Loucy (cell line): ENCODE data around the gene CNTF.

Experiments used
- H2AFZ ChIP-seq: fragments of 200-600 bp; sonication (generic); 2 replicates; pipeline ENCODE4 v1.6.0; 2016; ENCODE audit warnings: antibody characterized with exemption, mild to moderate bottlenecking, low read length, moderate library complexity
- H3F3A ChIP-seq: fragments of 200-600 bp; 2 replicates; pipeline ENCODE4 v1.6.0; 2016; ENCODE audit warnings: antibody characterized with exemption, low read depth, mild to moderate bottlenecking
- H3K27me3 ChIP-seq: fragments of 200-600 bp; sonication (generic); 2 replicates; pipeline ENCODE4 v1.6.1; 2014; ENCODE audit warnings: low read length, mild to moderate bottlenecking; ENCODE audit not compliant: insufficient read depth, poor library complexity, severe bottlenecking
- H3K36me3 ChIP-seq: fragments of 200-600 bp; sonication (generic); 2 replicates; pipeline ENCODE4 v1.6.1; 2016; ENCODE audit warnings: low read length; ENCODE audit not compliant: insufficient read depth
- H3K4me1 ChIP-seq: fragments of 200-600 bp; sonication (generic); 2 replicates; pipeline ENCODE4 v1.5.1; 2014; ENCODE audit warnings: low read length, mild to moderate bottlenecking; ENCODE audit not compliant: insufficient read depth, poor library complexity, severe bottlenecking
- H3K4me2 ChIP-seq: fragments of 200-600 bp; sonication (generic); 2 replicates; pipeline ENCODE4 v1.6.0; 2014; ENCODE audit warnings: antibody characterized with exemption, low read length, low read depth, mild to moderate bottlenecking; ENCODE audit not compliant: poor library complexity, severe bottlenecking
- H3K4me3 ChIP-seq: fragments of 200-600 bp; sonication (generic); 2 replicates; pipeline ENCODE4 v1.5.1; 2014; ENCODE audit warnings: low read length, mild to moderate bottlenecking, mixed read lengths; ENCODE audit not compliant: poor library complexity, severe bottlenecking
- H3K79me2 ChIP-seq: fragments of 200-600 bp; sonication (generic); 2 replicates; pipeline ENCODE4 v1.6.1; 2014; ENCODE audit warnings: low read length; ENCODE audit not compliant: insufficient read depth
- H3K9ac ChIP-seq: fragments of 200-600 bp; sonication (generic); 2 replicates; pipeline ENCODE4 v1.6.0; 2014; ENCODE audit warnings: mild to moderate bottlenecking, low read depth, low read length, moderate library complexity; ENCODE audit not compliant: poor library complexity, severe bottlenecking
- H3K9me2 ChIP-seq: fragments of 200-600 bp; sonication (generic); replicated peaks from 2 replicates; pipeline ENCODE4 v1.6.1; 2016; ENCODE audit warnings: low read depth, low read length, mixed read lengths
- H3K9me3 ChIP-seq: fragments of 200-600 bp; sonication (generic); 2 replicates; pipeline ENCODE4 v1.6.1; 2014; ENCODE audit warnings: mild to moderate bottlenecking, antibody characterized with exemption, low read length, low read depth; ENCODE audit not compliant: insufficient read depth
- H4K20me1 ChIP-seq: fragments of 200-600 bp; sonication (generic); 2 replicates; pipeline ENCODE4 v1.6.0; 2014; ENCODE audit warnings: antibody characterized with exemption, low read length, mild to moderate bottlenecking; ENCODE audit not compliant: insufficient read depth, poor library complexity, severe bottlenecking
- EZH2phosphoT487 ChIP-seq: fragments of 200-600 bp; IDR thresholded peaks from 2 replicates; pipeline ENCODE4 v1.6.1; 2018; ENCODE audit warnings: antibody characterized with exemption, mild to moderate bottlenecking, moderate library complexity, borderline replicate concordance
- TF ChIP-seq, protein P1 (sequence below): fragments of 200-600 bp; sonication (generic); conservative IDR thresholded peaks from 2 replicates; pipeline ENCODE4 v1.5.1; 2014; ENCODE audit warnings: mild to moderate bottlenecking, antibody characterized with exemption, low read length

The CNTF gene

DNA sequence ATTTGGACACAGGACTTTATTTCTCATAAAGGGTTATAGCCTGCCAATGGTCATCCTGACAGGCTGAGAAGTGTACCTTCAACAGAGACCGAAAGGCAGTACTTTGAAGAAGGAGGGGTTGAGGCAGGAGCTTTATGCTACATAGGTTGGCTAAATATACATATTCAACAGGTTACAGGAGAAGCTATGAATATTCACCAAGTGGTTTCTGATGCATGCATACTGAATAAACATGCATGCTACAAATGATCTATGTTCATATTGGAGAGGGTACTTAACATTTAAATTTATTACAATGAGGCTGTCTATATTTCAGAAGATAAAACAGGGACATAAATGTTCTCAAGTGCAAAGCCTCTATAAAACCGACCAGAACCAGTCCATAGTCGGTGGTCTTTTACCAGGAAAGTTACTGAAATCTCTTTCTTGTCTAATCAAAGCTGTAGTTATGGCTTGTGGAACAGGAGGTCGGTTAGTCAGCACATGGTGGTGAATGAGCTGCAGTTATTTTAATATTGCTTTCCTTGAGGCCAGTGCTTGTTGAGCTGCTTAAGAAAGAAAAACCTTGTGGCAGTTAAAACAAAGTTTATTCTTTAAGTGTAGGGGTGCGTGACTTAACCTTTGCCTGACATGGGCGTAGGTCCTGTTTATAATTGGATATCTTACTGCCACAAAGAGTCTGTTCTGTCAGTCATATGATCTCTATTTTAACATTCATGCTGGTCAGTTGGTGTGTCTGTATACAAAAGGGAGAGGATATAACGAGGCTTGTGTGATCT, 19.5 kb downstream of the CNTF start:
- Histone ChIP-seq H3F3A (no peaks in the 10 kb centered on the region), H3K9me3 (no peaks in the 10 kb centered on the region; the same call in 1 of the 2 replicates), H3K27me3 (no peaks in the 10 kb centered on the region), H3K4me1 (peaks cover 17% of the 10 kb centered on the region), H4K20me1 (no peaks in the 10 kb centered on the region), H3K79me2 (no peaks in the 10 kb centered on the region), H3K9ac (no peak overlapping the region), H3K36me3 (no peaks in the 10 kb centered on the region), H3K4me2 (no peak overlapping the region), H3K9me2 (no peaks in the 10 kb centered on the region), H3K4me3 (no peak overlapping the region), H2AFZ (no peak overlapping the region)
- TF ChIP-seq, protein P1, sequence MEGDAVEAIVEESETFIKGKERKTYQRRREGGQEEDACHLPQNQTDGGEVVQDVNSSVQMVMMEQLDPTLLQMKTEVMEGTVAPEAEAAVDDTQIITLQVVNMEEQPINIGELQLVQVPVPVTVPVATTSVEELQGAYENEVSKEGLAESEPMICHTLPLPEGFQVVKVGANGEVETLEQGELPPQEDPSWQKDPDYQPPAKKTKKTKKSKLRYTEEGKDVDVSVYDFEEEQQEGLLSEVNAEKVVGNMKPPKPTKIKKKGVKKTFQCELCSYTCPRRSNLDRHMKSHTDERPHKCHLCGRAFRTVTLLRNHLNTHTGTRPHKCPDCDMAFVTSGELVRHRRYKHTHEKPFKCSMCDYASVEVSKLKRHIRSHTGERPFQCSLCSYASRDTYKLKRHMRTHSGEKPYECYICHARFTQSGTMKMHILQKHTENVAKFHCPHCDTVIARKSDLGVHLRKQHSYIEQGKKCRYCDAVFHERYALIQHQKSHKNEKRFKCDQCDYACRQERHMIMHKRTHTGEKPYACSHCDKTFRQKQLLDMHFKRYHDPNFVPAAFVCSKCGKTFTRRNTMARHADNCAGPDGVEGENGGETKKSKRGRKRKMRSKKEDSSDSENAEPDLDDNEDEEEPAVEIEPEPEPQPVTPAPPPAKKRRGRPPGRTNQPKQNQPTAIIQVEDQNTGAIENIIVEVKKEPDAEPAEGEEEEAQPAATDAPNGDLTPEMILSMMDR, result no peak
- TF ChIP-seq EZH2phosphoT487, result no peak

DNA sequence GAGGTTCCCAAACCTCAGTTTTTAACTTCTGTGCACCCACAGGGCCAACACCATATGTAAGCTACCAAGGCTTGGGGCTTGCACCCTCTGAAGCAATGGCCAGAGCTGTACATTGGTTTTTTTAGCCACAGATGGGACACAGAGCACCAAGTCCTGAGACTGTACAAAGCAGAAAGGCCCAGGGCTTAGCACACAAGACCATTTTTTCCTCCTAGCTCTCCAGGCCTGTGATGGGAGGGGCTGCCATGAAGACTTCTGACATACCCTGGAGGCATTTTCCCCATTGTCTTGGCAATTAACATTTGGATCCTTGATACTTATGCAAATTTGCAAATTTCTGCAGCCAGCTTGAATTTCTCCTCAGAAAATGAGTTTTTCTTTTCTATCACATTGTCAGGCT, 23.4 kb downstream of the CNTF start:
- TF ChIP-seq EZH2phosphoT487, result no peak
- TF ChIP-seq, protein P1, result no peak
- Histone ChIP-seq H3K79me2 (no peaks in the 10 kb centered on the region), H3K4me3 (no peak overlapping the region)

DNA sequence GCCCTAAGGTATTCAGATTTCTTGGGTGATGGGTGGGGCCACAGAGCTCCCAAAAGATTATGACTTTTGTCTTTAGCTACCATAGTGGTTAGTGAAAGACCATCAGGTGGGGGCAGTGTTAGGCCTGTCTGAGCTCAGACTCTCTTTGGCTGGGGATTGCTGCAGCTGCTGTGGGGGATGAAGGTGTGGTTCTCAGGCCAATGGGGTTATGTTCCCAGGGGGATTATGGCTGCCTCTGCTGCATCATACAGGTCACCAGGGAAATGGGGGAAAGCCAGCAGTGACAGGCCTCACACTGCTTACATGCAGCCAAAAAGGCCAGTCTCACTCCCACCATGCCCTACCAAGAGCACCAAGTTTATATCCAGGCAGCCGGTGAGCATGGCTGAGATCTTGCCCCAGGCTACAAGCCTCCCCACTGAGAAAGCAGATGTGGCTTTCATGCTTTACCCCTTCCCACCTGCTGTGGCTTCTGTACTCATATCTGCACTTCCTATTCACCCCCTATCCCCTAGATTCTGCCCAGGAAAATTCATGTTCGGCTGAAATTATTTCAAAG, 24.8 kb downstream of the CNTF start:
- TF ChIP-seq, protein P1, result peak; percentile 22
- TF ChIP-seq EZH2phosphoT487, result no peak
- Histone ChIP-seq H3K36me3 (no peaks in the 10 kb centered on the region), H3K79me2 (no peaks in the 10 kb centered on the region), H3K9me3 (no peaks in the 10 kb centered on the region; the same call in 1 of the 2 replicates), H3K27me3 (no peaks in the 10 kb centered on the region), H3K4me3 (no peak overlapping the region), H2AFZ (no peak overlapping the region), H3K9ac (no peak overlapping the region), H3K4me2 (no peak overlapping the region), H3F3A (no peaks in the 10 kb centered on the region), H3K9me2 (no peaks in the 10 kb centered on the region), H3K4me1 (peaks cover 4% of the 10 kb centered on the region), H4K20me1 (no peaks in the 10 kb centered on the region)

More for the DNA sequence above, 23.4 kb downstream of the CNTF start:
- no peaks in the 10 kb centered on the region for H3K9me2 ChIP-seq
- no peak overlapping the region for H3K9ac ChIP-seq
- no peak overlapping the region for H3K4me2 ChIP-seq
- no peaks in the 10 kb centered on the region for H3F3A ChIP-seq
- H3K27me3 ChIP-seq, result no peaks in the 10 kb centered on the region
- no peaks in the 10 kb centered on the region; the same call in 1 of the 2 replicates for H3K9me3 ChIP-seq
- H4K20me1 ChIP-seq, result no peaks in the 10 kb centered on the region
- no peaks in the 10 kb centered on the region for H3K36me3 ChIP-seq
- H3K4me1 ChIP-seq, result peaks cover 9% of the 10 kb centered on the region
- H2AFZ ChIP-seq, result no peak overlapping the region
